ENCODE results near the gene ZDHHC4. TPM values are rescaled to one million over a fixed set of nuclear protein-coding genes. Genes with fewer than 3 reads are reported as not detected.

Gene ZDHHC4
- polyA plus RNA-seq, 1 of the 3 experiments (the other 2 are of a cell fraction) = 169 TPM

- peaks cover 23 to 60% of the 10 kb centered on the region in 2 experiments for H3K36me3 ChIP-seq (replicated peaks in 1 of 2; ENCODE audit: control insufficient read depth in 1 of 2, insufficient read depth in 2 of 2, low read length in 1 of 2)
- WGBS (ENCODE audit: low lambda C conversion rate) = under 1% methylated on average over 33 of the region's 107 CpGs
- peak within 1 kb of the TSS; percentile 96 for H3K4me2 ChIP-seq
- no peaks in the 10 kb centered on the region for H3K9me2 ChIP-seq
- DNase-seq = peak; percentile 99
- no peaks in the 10 kb centered on the region for H4K20me1 ChIP-seq (ENCODE audit: insufficient read depth)
- peak within 1 kb of the TSS; percentile 80 for H3K9ac ChIP-seq
- ChIA-PET CTCF (interaction anchor here (0.5 to 4.2 kb wide), 35 partner anchors 8 to 723 kb away, joined by 3 to 65 read pairs (median 4); partner anchors contain the start of gene ZDHHC4), POLR2A (interaction anchor here (0.6 to 2.9 kb wide), 7 partner anchors 10 to 201 kb away, joined by 3 to 16 read pairs (median 4); partner anchors contain the start of genes ZDHHC4, ZNF316 and ZNF853)
- no peaks in the 10 kb centered on the region for H3K27me3 ChIP-seq (ENCODE audit: insufficient read depth)
- H3K9me3 ChIP-seq = no peaks in the 10 kb centered on the region
- peak within 1 kb of the TSS; percentile 62 to 75; a peak in 3 of 4 replicates for H3K27ac ChIP-seq (ENCODE audit: low read depth in 2 of 2, low read length in 1 of 2)
- H2AFZ ChIP-seq (ENCODE audit: low read depth) = peak within 1 kb of the TSS; percentile 85
- peaks cover 12% of the 10 kb centered on the region for H3F3A ChIP-seq (replicated peaks; ENCODE audit: insufficient read depth)
- peaks cover 2 to 7% of the 10 kb centered on the region in 2 experiments; a peak in 1 of 4 replicates for H3K4me1 ChIP-seq (ENCODE audit: control insufficient read depth in 1 of 2, insufficient read depth in 2 of 2, low read depth in 1 of 2, low read length in 1 of 2)
- peaks cover 30% of the 10 kb centered on the region for H3K79me2 ChIP-seq (ENCODE audit: insufficient read depth)
- peak within 1 kb of the TSS; percentile 63 to 99 for H3K4me3 ChIP-seq (ENCODE audit: low read depth in 2 of 2, low read length in 1 of 2)
- TF ChIP-seq, protein P1, sequence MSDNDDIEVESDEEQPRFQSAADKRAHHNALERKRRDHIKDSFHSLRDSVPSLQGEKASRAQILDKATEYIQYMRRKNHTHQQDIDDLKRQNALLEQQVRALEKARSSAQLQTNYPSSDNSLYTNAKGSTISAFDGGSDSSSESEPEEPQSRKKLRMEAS (IDR thresholded peaks at IDR 0.05; ENCODE audit: low read depth) = peak; percentile 65
- TF ChIP-seq NRF1 (IDR thresholded peaks at IDR 0.05; ENCODE audit: low read depth, low read length) (peak; percentile 52), SMC3 (IDR thresholded peaks at IDR 0.05; ENCODE audit: low read depth, low read length) (peak; percentile 81), GATA2 (CRISPR knock-in tag; IDR thresholded peaks at IDR 0.05) (no peak), MEF2A (IDR thresholded peaks at IDR 0.05; ENCODE audit: borderline replicate concordance, low read depth) (no peak), CTCF (IDR thresholded peaks at IDR 0.05) (peak; percentile 62), NFIC (IDR thresholded peaks at IDR 0.05; ENCODE audit: borderline replicate concordance) (no peak), ELF1 (IDR thresholded peaks at IDR 0.05) (no peak; the same call in none of the 2 replicates), RXRA (IDR thresholded peaks at IDR 0.05; ENCODE audit: borderline replicate concordance, low read depth) (no peak), PBX3 (IDR thresholded peaks at IDR 0.05) (peak; percentile 26; the same call in 1 of the 2 replicates), TEAD4 (IDR thresholded peaks at IDR 0.05; ENCODE audit: borderline replicate concordance, insufficient read depth) (no peak), EZH2phosphoT487 (IDR thresholded peaks at IDR 0.05; ENCODE audit: borderline replicate concordance, low read depth) (no peak), GABPA (IDR thresholded peaks at IDR 0.05; ENCODE audit: low read depth) (peak; percentile 69), CHD2 (IDR thresholded peaks at IDR 0.05; ENCODE audit: low read length, partially characterized antibody) (no peak), TAF1 (IDR thresholded peaks at IDR 0.05; ENCODE audit: borderline replicate concordance, low read depth, low read length) (peak; percentile 96), JUND (IDR thresholded peaks at IDR 0.05) (no peak), SIN3A (IDR thresholded peaks at IDR 0.05; ENCODE audit: borderline replicate concordance, low read depth, low read length) (peak; percentile 91; the same call in 1 of the 2 replicates), RAD21 (IDR thresholded peaks at IDR 0.05; ENCODE audit: low read length) (peak; percentile 49), FOXM1 (IDR thresholded peaks at IDR 0.05; ENCODE audit: low read depth) (no peak), MXI1 (IDR thresholded peaks at IDR 0.05; ENCODE audit: low read depth, low read length) (peak; percentile 78)
- TF ChIP-seq, protein P2, sequence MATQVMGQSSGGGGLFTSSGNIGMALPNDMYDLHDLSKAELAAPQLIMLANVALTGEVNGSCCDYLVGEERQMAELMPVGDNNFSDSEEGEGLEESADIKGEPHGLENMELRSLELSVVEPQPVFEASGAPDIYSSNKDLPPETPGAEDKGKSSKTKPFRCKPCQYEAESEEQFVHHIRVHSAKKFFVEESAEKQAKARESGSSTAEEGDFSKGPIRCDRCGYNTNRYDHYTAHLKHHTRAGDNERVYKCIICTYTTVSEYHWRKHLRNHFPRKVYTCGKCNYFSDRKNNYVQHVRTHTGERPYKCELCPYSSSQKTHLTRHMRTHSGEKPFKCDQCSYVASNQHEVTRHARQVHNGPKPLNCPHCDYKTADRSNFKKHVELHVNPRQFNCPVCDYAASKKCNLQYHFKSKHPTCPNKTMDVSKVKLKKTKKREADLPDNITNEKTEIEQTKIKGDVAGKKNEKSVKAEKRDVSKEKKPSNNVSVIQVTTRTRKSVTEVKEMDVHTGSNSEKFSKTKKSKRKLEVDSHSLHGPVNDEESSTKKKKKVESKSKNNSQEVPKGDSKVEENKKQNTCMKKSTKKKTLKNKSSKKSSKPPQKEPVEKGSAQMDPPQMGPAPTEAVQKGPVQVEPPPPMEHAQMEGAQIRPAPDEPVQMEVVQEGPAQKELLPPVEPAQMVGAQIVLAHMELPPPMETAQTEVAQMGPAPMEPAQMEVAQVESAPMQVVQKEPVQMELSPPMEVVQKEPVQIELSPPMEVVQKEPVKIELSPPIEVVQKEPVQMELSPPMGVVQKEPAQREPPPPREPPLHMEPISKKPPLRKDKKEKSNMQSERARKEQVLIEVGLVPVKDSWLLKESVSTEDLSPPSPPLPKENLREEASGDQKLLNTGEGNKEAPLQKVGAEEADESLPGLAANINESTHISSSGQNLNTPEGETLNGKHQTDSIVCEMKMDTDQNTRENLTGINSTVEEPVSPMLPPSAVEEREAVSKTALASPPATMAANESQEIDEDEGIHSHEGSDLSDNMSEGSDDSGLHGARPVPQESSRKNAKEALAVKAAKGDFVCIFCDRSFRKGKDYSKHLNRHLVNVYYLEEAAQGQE (IDR thresholded peaks at IDR 0.05; ENCODE audit: low read depth, low read length) = peak; percentile 55; the same call in 1 of the 2 replicates
- TF ChIP-seq, protein P3, sequence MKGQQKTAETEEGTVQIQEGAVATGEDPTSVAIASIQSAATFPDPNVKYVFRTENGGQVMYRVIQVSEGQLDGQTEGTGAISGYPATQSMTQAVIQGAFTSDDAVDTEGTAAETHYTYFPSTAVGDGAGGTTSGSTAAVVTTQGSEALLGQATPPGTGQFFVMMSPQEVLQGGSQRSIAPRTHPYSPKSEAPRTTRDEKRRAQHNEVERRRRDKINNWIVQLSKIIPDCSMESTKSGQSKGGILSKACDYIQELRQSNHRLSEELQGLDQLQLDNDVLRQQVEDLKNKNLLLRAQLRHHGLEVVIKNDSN (IDR thresholded peaks at IDR 0.05; ENCODE audit: borderline replicate concordance, low read depth) = no peak
- TF ChIP-seq, protein P4, sequence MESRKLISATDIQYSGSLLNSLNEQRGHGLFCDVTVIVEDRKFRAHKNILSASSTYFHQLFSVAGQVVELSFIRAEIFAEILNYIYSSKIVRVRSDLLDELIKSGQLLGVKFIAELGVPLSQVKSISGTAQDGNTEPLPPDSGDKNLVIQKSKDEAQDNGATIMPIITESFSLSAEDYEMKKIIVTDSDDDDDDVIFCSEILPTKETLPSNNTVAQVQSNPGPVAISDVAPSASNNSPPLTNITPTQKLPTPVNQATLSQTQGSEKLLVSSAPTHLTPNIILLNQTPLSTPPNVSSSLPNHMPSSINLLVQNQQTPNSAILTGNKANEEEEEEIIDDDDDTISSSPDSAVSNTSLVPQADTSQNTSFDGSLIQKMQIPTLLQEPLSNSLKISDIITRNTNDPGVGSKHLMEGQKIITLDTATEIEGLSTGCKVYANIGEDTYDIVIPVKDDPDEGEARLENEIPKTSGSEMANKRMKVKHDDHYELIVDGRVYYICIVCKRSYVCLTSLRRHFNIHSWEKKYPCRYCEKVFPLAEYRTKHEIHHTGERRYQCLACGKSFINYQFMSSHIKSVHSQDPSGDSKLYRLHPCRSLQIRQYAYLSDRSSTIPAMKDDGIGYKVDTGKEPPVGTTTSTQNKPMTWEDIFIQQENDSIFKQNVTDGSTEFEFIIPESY (IDR thresholded peaks at IDR 0.05; ENCODE audit: borderline replicate concordance, low read depth) = no peak
Observed at GRCh38 chr7:6589829-6590644, 12.8 kb downstream of the ZDHHC4 start, which contains the start of gene INTS15. Gene INTS15, plus strand, starts transcription at chr7:6590021. Its CDS starts 263 bp downstream, at chr7:6590284.
